Mesendoderm (in vitro differentiated cells): ENCODE results near the gene RTN4R.

Experiments
- DNase-seq: peaks from one replicate; pipeline ENCODE4 v3.0.0; 2013
- H2AK5ac ChIP-seq: 2 replicates; pipeline ENCODE4 v1.6.1; 2013; ENCODE audit warnings: low read length, inconsistent platforms
- H2BK120ac ChIP-seq: 2 replicates; pipeline ENCODE4 v1.6.1; 2013; ENCODE audit warnings: low read depth, mild to moderate bottlenecking, low read length, moderate library complexity, mixed read lengths
- H2BK15ac ChIP-seq: replicated peaks from 2 replicates; pipeline ENCODE4 v1.6.1; 2013; ENCODE audit warnings: low read depth, mild to moderate bottlenecking, moderate library complexity
- H2BK5ac ChIP-seq: 2 replicates; pipeline ENCODE4 v1.6.1; 2013; ENCODE audit warnings: low read length, inconsistent platforms
- H3K18ac ChIP-seq: 2 replicates; pipeline ENCODE4 v1.6.1; 2013; ENCODE audit warnings: mild to moderate bottlenecking, low read length, mixed read lengths
- H3K23ac ChIP-seq: one replicate; pipeline ENCODE4 v1.6.1; 2013; ENCODE audit warnings: low read length
- H3K27ac ChIP-seq: 2 replicates; pipeline ENCODE4 v1.5.1; 2013; ENCODE audit warnings: low read depth, mild to moderate bottlenecking, inconsistent platforms, low read length, moderate library complexity
- H3K27me3 ChIP-seq: 2 replicates; pipeline ENCODE4 v1.6.1; 2013; ENCODE audit warnings: low read length, control low read depth, mild to moderate bottlenecking, inconsistent platforms; ENCODE audit not compliant: insufficient read depth, poor library complexity
- H3K36me3 ChIP-seq: 2 replicates; pipeline ENCODE4 v1.6.1; 2013; ENCODE audit warnings: low read length, inconsistent platforms; ENCODE audit not compliant: control insufficient read depth, insufficient read depth
- H3K4ac ChIP-seq: one replicate; pipeline ENCODE4 v1.6.1; 2013; ENCODE audit warnings: low read depth, mild to moderate bottlenecking, low read length, moderate library complexity
- H3K4me1 ChIP-seq: 2 replicates; pipeline ENCODE4 v1.6.1; 2013; ENCODE audit warnings: low read depth, low read length, inconsistent platforms; ENCODE audit not compliant: control insufficient read depth
- H3K4me2 ChIP-seq: 2 replicates; pipeline ENCODE4 v1.6.1; 2013; ENCODE audit warnings: low read length
- H3K4me3 ChIP-seq: 2 replicates; pipeline ENCODE4 v1.5.1; 2013; ENCODE audit warnings: mild to moderate bottlenecking, low read length
- H3K56ac ChIP-seq: one replicate; pipeline ENCODE4 v1.6.1; 2013; ENCODE audit warnings: low read length
- H3K79me1 ChIP-seq: 2 replicates; pipeline ENCODE4 v1.6.1; 2013; ENCODE audit warnings: low read length, inconsistent platforms
- H3K79me2 ChIP-seq: 2 replicates; pipeline ENCODE4 v1.6.1; 2013; ENCODE audit warnings: mild to moderate bottlenecking, low read length; ENCODE audit not compliant: control insufficient read depth, insufficient read depth
- H3K9ac ChIP-seq: 2 replicates; pipeline ENCODE4 v1.6.1; 2013; ENCODE audit warnings: low read length, inconsistent platforms
- H4K5ac ChIP-seq: one replicate; pipeline ENCODE4 v1.6.1; 2013; ENCODE audit warnings: low read length
- H4K8ac ChIP-seq: one replicate; pipeline ENCODE4 v1.6.1; 2013; ENCODE audit warnings: low read depth, mild to moderate bottlenecking, control low read depth, low read length, moderate library complexity
- WGBS: extraction: QIAGEN DNeasy Blood & Tissue Kit; methylation state at CpG from one replicate; pipeline ENCODE4 v1.1.7; 2013; ENCODE audit warnings: low lambda C conversion rate, missing lambda C conversion rate; ENCODE audit not compliant: insufficient coverage; ENCODE audit errors: extremely low coverage; 5-methylcytosine and 5-hydroxymethylcytosine counted together

RTN4R gene

GRCh38 chr22:20201837-20202392, 66.2 kb downstream of the RTN4R start:
- WGBS = no CpG with 5 or more reads among the region's 13 CpGs
- H3K56ac ChIP-seq = no peak overlapping the region
- no peak overlapping the region for H3K4me3 ChIP-seq
- DNase-seq = no peak
- H3K27me3 ChIP-seq = no peaks in the 10 kb centered on the region
- H3K79me1 ChIP-seq = no peaks in the 10 kb centered on the region
- no peak overlapping the region for H3K4ac ChIP-seq
- H3K27ac ChIP-seq = no peak overlapping the region
- no peak overlapping the region for H2AK5ac ChIP-seq
- H3K4me1 ChIP-seq = peaks cover 15% of the 10 kb centered on the region
- no peak overlapping the region for H3K9ac ChIP-seq
- H2BK15ac ChIP-seq = no peak overlapping the region
- H4K5ac ChIP-seq = no peak overlapping the region
- no peaks in the 10 kb centered on the region for H3K79me2 ChIP-seq
- no peak overlapping the region for H4K8ac ChIP-seq
- no peak overlapping the region for H2BK120ac ChIP-seq
- H3K23ac ChIP-seq = no peak overlapping the region
- H3K4me2 ChIP-seq = no peak overlapping the region
- H2BK5ac ChIP-seq = no peak overlapping the region
- no peak overlapping the region for H3K18ac ChIP-seq
- H3K36me3 ChIP-seq = no peaks in the 10 kb centered on the region

GRCh38 chr22:20199906-20200305, 68.2 kb downstream of the RTN4R start:
- H3K56ac ChIP-seq = no peak overlapping the region
- H3K4ac ChIP-seq = no peak overlapping the region
- no peak overlapping the region for H4K8ac ChIP-seq
- no peak overlapping the region for H3K18ac ChIP-seq
- no peaks in the 10 kb centered on the region for H3K79me2 ChIP-seq
- H3K9ac ChIP-seq = no peak overlapping the region
- DNase-seq = no peak
- no peak overlapping the region for H3K4me2 ChIP-seq
- H3K27me3 ChIP-seq = no peaks in the 10 kb centered on the region
- no peak overlapping the region for H2AK5ac ChIP-seq
- H3K4me3 ChIP-seq = no peak overlapping the region
- H2BK5ac ChIP-seq = no peak overlapping the region
- H4K5ac ChIP-seq = no peak overlapping the region
- no peaks in the 10 kb centered on the region for H3K36me3 ChIP-seq
- H2BK15ac ChIP-seq = no peak overlapping the region
- H3K23ac ChIP-seq = no peak overlapping the region
- no CpG with 5 or more reads among the region's 5 CpGs for WGBS
- no peak overlapping the region for H3K27ac ChIP-seq
- H2BK120ac ChIP-seq = no peak overlapping the region
- H3K4me1 ChIP-seq = peaks cover 9% of the 10 kb centered on the region
- no peaks in the 10 kb centered on the region for H3K79me1 ChIP-seq

GRCh38 chr22:20199413-20199842, 68.7 kb downstream of the RTN4R start:
- Histone ChIP-seq H2BK120ac (no peak overlapping the region), H3K9ac (no peak overlapping the region), H3K4me3 (no peak overlapping the region), H3K79me2 (no peaks in the 10 kb centered on the region), H4K8ac (no peak overlapping the region), H3K79me1 (no peaks in the 10 kb centered on the region), H3K56ac (no peak overlapping the region), H2BK15ac (no peak overlapping the region), H3K4me2 (no peak overlapping the region), H2AK5ac (no peak overlapping the region), H3K4me1 (peaks cover 6% of the 10 kb centered on the region), H4K5ac (no peak overlapping the region), H3K27me3 (no peaks in the 10 kb centered on the region), H2BK5ac (no peak overlapping the region), H3K18ac (no peak overlapping the region), H3K27ac (no peak overlapping the region), H3K23ac (no peak overlapping the region), H3K36me3 (no peaks in the 10 kb centered on the region), H3K4ac (no peak overlapping the region)
- DNase-seq = no peak
- WGBS = no CpG with 5 or more reads among the region's 1 CpG

- Histone ChIP-seq H2BK5ac (no peak overlapping the region), H3K9ac (no peak overlapping the region), H3K4me3 (no peak overlapping the region), H3K79me2 (no peaks in the 10 kb centered on the region), H3K4me1 (peaks cover under 1% of the 10 kb centered on the region), H4K5ac (no peak overlapping the region), H3K4me2 (no peak overlapping the region), H2BK15ac (no peak overlapping the region), H3K23ac (no peak overlapping the region), H3K27ac (no peak overlapping the region), H3K79me1 (no peaks in the 10 kb centered on the region), H2BK120ac (no peak overlapping the region), H4K8ac (no peak overlapping the region), H3K56ac (no peak overlapping the region), H3K4ac (no peak overlapping the region), H2AK5ac (no peak overlapping the region), H3K36me3 (no peaks in the 10 kb centered on the region), H3K27me3 (no peaks in the 10 kb centered on the region), H3K18ac (no peak overlapping the region)
- no peak for DNase-seq
- no CpG with 5 or more reads among the region's 10 CpGs for WGBS
These were observed 69.4 kb downstream of the RTN4R start for GRCh38 chr22:20198557-20199319.

- Histone ChIP-seq H3K4ac (no peak overlapping the region), H3K56ac (no peak overlapping the region), H3K9ac (no peak overlapping the region), H4K5ac (no peak overlapping the region), H3K79me2 (no peaks in the 10 kb centered on the region), H3K27me3 (no peaks in the 10 kb centered on the region), H2BK5ac (no peak overlapping the region), H3K79me1 (no peaks in the 10 kb centered on the region), H4K8ac (no peak overlapping the region), H3K36me3 (no peaks in the 10 kb centered on the region), H2BK15ac (no peak overlapping the region), H3K18ac (no peak overlapping the region), H3K4me3 (no peak overlapping the region), H2BK120ac (no peak overlapping the region), H3K27ac (no peak overlapping the region), H2AK5ac (no peak overlapping the region), H3K4me2 (no peak overlapping the region), H3K23ac (no peak overlapping the region), H3K4me1 (no peaks in the 10 kb centered on the region)
- no CpG with 5 or more reads among the region's 18 CpGs for WGBS
- DNase-seq = no peak
These were observed 70.6 kb downstream of the RTN4R start for GRCh38 chr22:20197407-20198030.
